CD4-positive, alpha-beta T cell (primary cell): ENCODE measurements around the gene ATP8A1. TPM values are rescaled to one million over a fixed set of nuclear protein-coding genes. Genes with fewer than 3 reads are reported as not detected.

ENCODE experiments used
- ATAC-seq: fragments of 200-7000 bp; cut with Tn5 transposase; one replicate; pipeline ENCODE4 v1.10.0; 2022; ENCODE audit warnings: mild to moderate bottlenecking; ENCODE audit not compliant: poor library complexity
- CTCF ChIA-PET: fragments of 350-600 bp; sonication (Branson Sonifier 250); formaldehyde crosslinking; loops from one replicate; lab custom pipeline; 2021; ENCODE audit warnings: antibody characterized with exemption, inconsistent platforms; lab: Charles Lee
- POLR2A ChIA-PET: fragments of 350-600 bp; sonication (Branson Sonifier 250); formaldehyde crosslinking; loops from one replicate; lab custom pipeline; 2021; ENCODE audit warnings: antibody characterized with exemption, inconsistent platforms; lab: Charles Lee
- DNase-seq, 14 experiments: peaks; one replicate each; pipeline ENCODE4 v3.0.0-alpha.2; 2013 to 2020; ENCODE audit warnings: mixed read lengths in 2 of 14
- H3K27ac ChIP-seq, 2 donors: one replicate each; pipeline versions ENCODE4 v1.5.1 to v1.7.0; 2013; ENCODE audit warnings: low read length in 2 of 2, low read depth in 1 of 2, mild to moderate bottlenecking in 1 of 2
- H3K27me3 ChIP-seq, 2 experiments: 1 replicate in 1 of 2; 2 replicates in 1 of 2; pipeline versions ENCODE4 v1.6.1 to v1.7.0; 2013; ENCODE audit warnings: low read length in 2 of 2, control low read depth in 1 of 2, mild to moderate bottlenecking in 1 of 2, moderate library complexity in 1 of 2; ENCODE audit not compliant: insufficient read depth in 2 of 2, control insufficient read depth in 1 of 2
- H3K36me3 ChIP-seq: one replicate; pipeline ENCODE4 v1.6.1; 2013; ENCODE audit warnings: low read length, control low read depth; ENCODE audit not compliant: insufficient read depth
- H3K4me1 ChIP-seq: one replicate; pipeline ENCODE4 v1.6.1; 2013; ENCODE audit warnings: low read length, control low read depth; ENCODE audit not compliant: insufficient read depth
- H3K4me3 ChIP-seq: one replicate; pipeline ENCODE4 v1.5.1; 2013; ENCODE audit warnings: mild to moderate bottlenecking, low read length, moderate library complexity
- H3K9me3 ChIP-seq, 2 experiments: 1 replicate in 1 of 2; 2 replicates in 1 of 2; pipeline versions ENCODE4 v1.6.1 to v1.7.0; 2013; ENCODE audit warnings: low read length in 2 of 2, mild to moderate bottlenecking in 2 of 2, control low read depth in 1 of 2, moderate library complexity in 1 of 2; ENCODE audit not compliant: control insufficient read depth in 1 of 2, insufficient read depth in 1 of 2
- H3K27ac Mint-ChIP-seq: one replicate; pipeline ENCODE4 v1.8.0; 2020; ENCODE audit warnings: mixed read lengths
- H3K27me3 Mint-ChIP-seq: one replicate; pipeline ENCODE4 v1.8.0; 2021; ENCODE audit warnings: mixed read lengths
- H3K36me3 Mint-ChIP-seq: one replicate; pipeline ENCODE4 v1.8.0; 2021; ENCODE audit warnings: low read depth, mixed read lengths
- H3K4me1 Mint-ChIP-seq: one replicate; pipeline ENCODE4 v1.8.0; 2021; ENCODE audit warnings: low read depth, mixed read lengths
- H3K4me3 Mint-ChIP-seq: one replicate; pipeline ENCODE4 v1.8.0; 2020; ENCODE audit warnings: mild to moderate bottlenecking, mixed read lengths
- H3K9me3 Mint-ChIP-seq: one replicate; pipeline ENCODE4 v1.8.0; 2020; ENCODE audit warnings: mixed read lengths
- CTCF ChIP-seq: fragments of 200-600 bp; IDR thresholded peaks from one replicate; pipeline ENCODE4 v1.8.0; 2022; ENCODE audit warnings: antibody characterized with exemption, mild to moderate bottlenecking
- intact Hi-C, 2 experiments: fragments of 100-400 bp; cut with DNase I in 1 of 2; cut with micrococcal nuclease in 1 of 2; formaldehyde crosslinking; loops; one replicate each; pipeline versions ENCODE4 v1.15.1 to v1.9.0; 2023 to 2025; cut with DNase I, micrococcal nuclease
- total RNA-seq, 174 experiments: library from RNA in 2 of 174; stranded (reverse) in 2 of 174; gene quantifications; one replicate each; pipeline ENCODE4 v1.2.3 and lab custom pipeline; 2021 to 2026

ATP8A1 gene
- total RNA-seq, 2 experiments from 2014 or later, result 44.9 to 45.5 TPM

DNA sequence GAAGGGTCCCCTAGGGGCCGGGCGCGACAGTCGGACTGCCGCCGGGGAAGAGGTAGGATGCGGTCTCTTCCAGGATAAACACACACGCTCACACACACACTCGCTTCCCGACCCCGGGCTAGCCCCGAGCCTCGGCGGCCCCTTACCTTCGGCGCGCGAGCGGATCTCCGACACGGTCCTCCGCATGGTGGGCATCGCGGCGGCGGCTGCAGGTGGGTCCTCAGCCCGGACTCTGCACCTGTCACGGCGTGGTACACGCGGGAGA, 294 bp downstream of the ATP8A1 start:
- Mint-ChIP-seq H3K36me3 (peaks cover 29% of the 10 kb centered on the region), H3K4me1 (peaks cover 51% of the 10 kb centered on the region), H3K4me3 (peak overlapping the region; percentile 96), H3K27me3 (no peaks in the 10 kb centered on the region), H3K27ac (peak overlapping the region; percentile 88), H3K9me3 (peaks cover 2% of the 10 kb centered on the region)
- CTCF ChIA-PET, result interaction anchor here (1.4 to 1.6 kb wide), 2 partner anchors 23 to 28 kb away, joined by 3 to 9 read pairs; no protein-coding TSS in a partner anchor
- peak in 1 of 14 experiments; percentile 1 for DNase-seq
- Histone ChIP-seq H3K36me3 (no peaks in the 10 kb centered on the region), H3K4me3 (peak overlapping the region; percentile 96), H3K4me1 (peaks cover 25% of the 10 kb centered on the region), H3K27ac (peak overlapping the region; percentile 54 to 62), H3K27me3 (no peaks in the 10 kb centered on the region), H3K9me3 (no peaks in the 10 kb centered on the region)
- intact Hi-C loops, result loop anchor here in 1 of 2 experiments (5.0 to 10.0 kb wide), 3 partner anchors 34 to 722 kb away; partner anchors contain the start of genes DCAF4L1 and TMEM33
- POLR2A ChIA-PET, result interaction anchor here (0.7 to 3.2 kb wide), 17 partner anchors 9 to 97 kb away, joined by 3 to 47 read pairs (median 7); no protein-coding TSS in a partner anchor
- TF ChIP-seq CTCF, result no peak
- ATAC-seq, result no peak

GRCh38 chr4:42655921-42656678, 805 bp downstream of the ATP8A1 start:
- Mint-ChIP-seq H3K9me3 (peaks cover 3% of the 10 kb centered on the region), H3K27ac (peak overlapping the region; percentile 88), H3K4me1 (peaks cover 52% of the 10 kb centered on the region), H3K27me3 (no peaks in the 10 kb centered on the region), H3K36me3 (peaks cover 30% of the 10 kb centered on the region), H3K4me3 (peak overlapping the region; percentile 96)
- ATAC-seq, result peak; percentile 14
- peak overlapping the region; percentile 54 to 62 for H3K27ac ChIP-seq
- peak overlapping the region; percentile 96 for H3K4me3 ChIP-seq
- H3K9me3 ChIP-seq, result no peaks in the 10 kb centered on the region
- no peaks in the 10 kb centered on the region for H3K36me3 ChIP-seq
- peak; percentile 13 to 59 (median 26) for DNase-seq
- H3K4me1 ChIP-seq, result peaks cover 25% of the 10 kb centered on the region
- no peak for TF ChIP-seq CTCF
- CTCF ChIA-PET, result interaction anchor here (1.6 kb wide), 1 partner anchor 27 kb away, joined by 9 read pairs; no protein-coding TSS in a partner anchor
- H3K27me3 ChIP-seq, result no peaks in the 10 kb centered on the region
- POLR2A ChIA-PET, result interaction anchor here (0.6 to 3.2 kb wide), 19 partner anchors 9 to 96 kb away, joined by 3 to 47 read pairs (median 6); no protein-coding TSS in a partner anchor
- intact Hi-C loops, result loop anchor here in 1 of 2 experiments (5.0 to 10.0 kb wide), 3 partner anchors 34 to 721 kb away; partner anchors contain the start of genes DCAF4L1 and TMEM33

DNA sequence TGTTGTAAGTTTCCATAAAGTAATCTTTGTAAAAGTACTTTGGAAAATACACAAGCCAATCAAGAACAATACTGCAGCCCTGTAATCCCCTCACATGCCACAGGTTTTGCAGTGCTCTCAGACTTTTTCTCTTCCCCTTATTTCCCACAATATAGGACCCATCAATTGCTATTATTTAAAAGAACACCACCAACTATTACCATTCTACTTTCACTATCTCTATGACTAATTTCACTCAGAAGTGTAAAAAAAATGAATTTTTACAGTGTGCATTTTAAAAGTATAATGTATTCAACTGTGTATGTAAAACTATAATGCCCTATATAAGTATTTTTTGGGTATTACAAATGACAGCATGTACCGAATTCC, 1.7 kb downstream of the ATP8A1 start:
- Mint-ChIP-seq H3K36me3 (peaks cover 35% of the 10 kb centered on the region), H3K27me3 (no peaks in the 10 kb centered on the region), H3K9me3 (peaks cover 5% of the 10 kb centered on the region), H3K4me1 (peaks cover 58% of the 10 kb centered on the region), H3K4me3 (peak overlapping the region; percentile 96), H3K27ac (peak overlapping the region; percentile 88)
- ATAC-seq (no peak), DNase-seq (peak in 1 of 14 experiments; percentile 34)
- ChIA-PET POLR2A (interaction anchor here (1.0 to 3.2 kb wide), 3 partner anchors 17 to 86 kb away, joined by 3 to 42 read pairs (median 29); no protein-coding TSS in a partner anchor), CTCF (interaction anchor here (1.6 kb wide), 1 partner anchor 10 kb away, joined by 4 read pairs; no protein-coding TSS in a partner anchor)
- Histone ChIP-seq H3K4me3 (peak overlapping the region; percentile 96), H3K27me3 (no peaks in the 10 kb centered on the region), H3K27ac (no peak overlapping the region), H3K9me3 (no peaks in the 10 kb centered on the region), H3K4me1 (peaks cover 25% of the 10 kb centered on the region), H3K36me3 (no peaks in the 10 kb centered on the region)
- no peak for TF ChIP-seq CTCF
- intact Hi-C loops, result loop anchor here in 1 of 2 experiments (5.0 to 10.0 kb wide), 3 partner anchors 33 to 720 kb away; partner anchors contain the start of genes DCAF4L1 and TMEM33
